ENCODE data around the gene SMAD6.
A peak's percentile ranks its signal among the peaks of the same experiment; 100 is the strongest.
"Not testable (repeated sequence)": the region's sequence is repeated elsewhere in the genome, so short reads cannot be mapped to it uniquely, and the experiment has no call there.

Gene SMAD6

DNA sequence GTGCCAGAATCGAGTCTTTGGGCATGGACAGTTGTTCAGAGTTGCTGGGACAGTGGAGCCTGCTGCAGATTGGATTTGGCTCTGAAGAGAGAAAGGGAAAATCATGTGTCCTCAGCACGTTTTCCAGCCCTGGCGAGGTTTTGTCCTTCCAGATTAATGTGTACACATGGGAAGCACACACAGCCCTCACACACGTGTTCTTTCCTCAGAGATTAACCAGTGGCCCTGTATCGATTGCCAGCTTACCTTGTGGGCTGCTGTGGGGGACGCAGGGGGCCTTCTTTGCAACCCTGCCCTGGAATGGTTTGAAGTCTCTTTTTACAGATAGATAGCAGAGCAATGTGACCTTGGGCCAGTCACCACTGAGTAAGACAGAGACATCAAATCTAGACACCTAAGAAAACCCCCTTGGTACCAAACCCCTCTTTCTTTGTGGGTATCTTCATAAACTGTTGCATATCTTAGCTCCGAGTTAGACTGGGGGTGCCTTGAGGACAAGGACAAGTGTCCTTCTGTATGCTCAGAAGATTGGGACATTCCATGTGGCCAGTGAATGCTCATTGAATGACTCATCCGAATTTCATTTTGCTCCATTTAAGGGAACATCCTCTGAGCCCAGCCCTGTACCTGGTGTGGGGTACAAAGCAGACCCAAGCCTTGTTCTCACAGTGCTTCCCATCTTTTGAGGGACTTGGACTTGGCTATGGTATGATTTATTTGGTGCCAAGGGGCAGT is 48.0 kb downstream of the SMAD6 start:
- H3K4me3 ChIP-seq: no peak overlapping the region
- peak overlapping the region in 1 of 21 experiments; percentile 43 for H3K27ac ChIP-seq

- H3K27ac ChIP-seq: peak overlapping the region in 1 of 21 experiments; percentile 43
- no peak overlapping the region for H3K4me3 ChIP-seq
These were observed 48.6 kb downstream of the SMAD6 start for GRCh38 chr15:66750609-66751008.

DNA sequence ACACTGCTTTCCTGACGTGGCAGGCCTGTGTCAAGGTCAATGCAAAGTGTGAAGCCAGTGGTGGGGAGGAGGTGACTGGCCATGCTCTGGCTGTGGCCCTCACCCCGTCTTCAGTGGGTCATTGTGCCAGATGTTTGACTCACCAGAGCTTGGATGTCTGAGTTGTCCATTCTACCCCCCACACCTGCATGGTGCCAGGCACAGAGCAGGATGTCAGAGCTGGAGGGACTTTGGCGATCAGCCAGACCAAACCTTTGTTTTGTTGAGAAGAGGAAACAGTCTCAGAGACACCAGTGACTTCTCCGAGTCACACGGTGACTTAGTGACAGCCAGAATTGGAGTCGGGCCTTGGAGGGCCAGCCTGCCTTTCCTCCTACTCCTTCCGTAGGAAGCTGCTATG is 49.5 kb downstream of the SMAD6 start:
- Histone ChIP-seq H3K27ac (peak overlapping the region in 1 of 21 experiments; percentile 33), H3K4me3 (no peak overlapping the region)

DNA sequence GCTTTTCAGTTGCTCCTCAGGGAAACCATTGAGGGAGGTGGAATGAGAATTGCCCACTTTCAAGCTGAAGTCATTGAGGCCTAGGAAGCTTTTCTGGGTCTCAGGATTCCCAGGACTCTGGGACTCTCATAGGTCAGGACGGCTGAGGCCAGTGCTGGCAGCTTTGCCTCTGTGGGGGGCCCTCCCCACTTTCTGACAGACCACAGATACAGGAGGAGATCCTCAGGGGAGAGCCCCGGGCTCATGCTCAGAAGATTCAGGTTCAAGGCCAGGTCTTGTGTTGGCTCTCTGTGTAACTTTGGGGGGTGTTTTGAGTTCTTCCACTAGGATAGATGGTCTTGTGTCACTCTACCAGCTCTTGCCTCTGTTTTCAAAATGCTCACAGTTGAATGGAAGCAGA is 50.0 kb downstream of the SMAD6 start:
- H3K27ac ChIP-seq: peak overlapping the region in 1 of 21 experiments; percentile 41
- no peak overlapping the region for H3K4me3 ChIP-seq

DNA sequence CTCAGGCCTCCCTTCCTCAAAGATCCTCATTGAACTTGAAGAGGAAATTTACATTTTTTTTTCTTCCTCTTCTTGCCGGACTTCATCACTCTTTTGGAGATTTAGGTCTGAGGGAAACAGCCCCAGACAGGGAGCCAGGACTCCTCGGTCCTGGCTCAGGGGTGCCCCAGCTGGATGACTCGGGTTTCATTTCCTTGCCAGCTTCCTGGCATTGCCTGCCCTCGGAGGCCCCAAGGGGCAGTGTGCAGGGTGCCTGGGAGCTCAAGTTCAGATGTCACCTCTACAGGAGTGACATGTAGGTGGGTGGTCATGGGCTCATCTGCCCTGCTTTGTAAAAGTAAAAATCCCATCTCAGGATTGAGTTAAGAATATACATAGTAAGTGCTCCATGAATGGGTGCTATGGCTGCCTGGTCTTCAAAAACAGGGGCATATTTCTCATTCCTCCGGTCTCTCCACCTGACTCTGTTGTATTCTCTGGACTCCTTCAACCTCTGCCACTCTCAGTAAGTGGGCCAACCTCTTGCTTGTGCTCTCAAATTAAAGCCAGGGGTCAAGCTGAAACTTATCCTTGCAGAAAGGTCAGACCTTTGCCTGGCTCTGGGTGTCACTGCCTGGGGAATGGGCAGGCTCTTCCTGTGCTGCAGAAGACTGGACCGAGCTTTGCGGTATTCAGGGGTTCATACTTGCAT is 51.8 kb downstream of the SMAD6 start:
- H3K4me3 ChIP-seq: no peak overlapping the region
- peak overlapping the region in 2 of 21 experiments; percentile 1 to 21 for H3K27ac ChIP-seq

- H3K4me3 ChIP-seq: no peak overlapping the region
- peak overlapping the region in 2 of 21 experiments; percentile 1 to 66 for H3K27ac ChIP-seq
These were observed 52.8 kb downstream of the SMAD6 start for GRCh38 chr15:66754789-66755188.

- H3K4me3 ChIP-seq: no peak overlapping the region
- peak overlapping the region in 9 of 21 experiments; percentile 1 to 66 (median 55) for H3K27ac ChIP-seq
These were observed 53.4 kb downstream of the SMAD6 start for GRCh38 chr15:66755298-66756068.

GRCh38 chr15:66756295-66756694 is 54.3 kb downstream of the SMAD6 start:
- Histone ChIP-seq H3K27ac (peak overlapping the region in 14 of 21 experiments; percentile 15 to 85 (median 62)), H3K4me3 (no peak overlapping the region)

DNA sequence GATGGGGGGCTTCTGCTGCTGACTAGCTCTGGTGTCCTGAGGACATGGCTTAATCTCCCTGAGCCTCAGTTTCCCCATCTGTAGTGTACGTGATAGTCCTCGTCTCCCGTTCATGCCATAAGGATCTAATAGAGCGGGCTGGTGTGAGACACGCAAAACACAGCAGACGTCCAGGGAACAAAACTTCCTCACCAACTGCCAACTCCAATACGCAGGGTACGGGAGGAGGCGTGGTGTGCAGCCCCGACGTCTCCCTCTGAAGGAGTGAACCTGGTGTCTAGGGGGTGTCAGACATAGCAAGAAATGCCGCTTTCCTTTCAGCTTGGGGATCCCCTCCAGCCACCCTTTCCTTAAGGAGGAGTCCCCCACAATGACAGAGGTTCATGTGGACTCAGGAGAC is 55.0 kb downstream of the SMAD6 start:
- Histone ChIP-seq H3K4me3 (no peak overlapping the region), H3K27ac (peak overlapping the region in 20 of 21 experiments; percentile 3 to 85 (median 60))

- Histone ChIP-seq H3K4me3 (no peak overlapping the region), H3K27ac (peak overlapping the region in 17 of 21 experiments; percentile 3 to 85 (median 59))
These were observed 55.5 kb downstream of the SMAD6 start for GRCh38 chr15:66757521-66757920.

GRCh38 chr15:66758217-66758616 is 56.2 kb downstream of the SMAD6 start:
- not testable (repeated sequence) for H3K4me3 ChIP-seq
- H3K27ac ChIP-seq: peak overlapping the region in 1 of 21 experiments; percentile 35

GRCh38 chr15:66758844-66759243 is 56.8 kb downstream of the SMAD6 start:
- H3K27ac ChIP-seq: no peak overlapping the region

GRCh38 chr15:66760097-66760967 is 58.3 kb downstream of the SMAD6 start:
- peak overlapping the region in 11 of 21 experiments; percentile 10 to 78 (median 41) for H3K27ac ChIP-seq
- no peak overlapping the region for H3K4me3 ChIP-seq

More at GRCh38 chr15:66758844-66759243, 56.8 kb downstream of the SMAD6 start:
- H3K4me3 ChIP-seq: no peak overlapping the region

DNA sequence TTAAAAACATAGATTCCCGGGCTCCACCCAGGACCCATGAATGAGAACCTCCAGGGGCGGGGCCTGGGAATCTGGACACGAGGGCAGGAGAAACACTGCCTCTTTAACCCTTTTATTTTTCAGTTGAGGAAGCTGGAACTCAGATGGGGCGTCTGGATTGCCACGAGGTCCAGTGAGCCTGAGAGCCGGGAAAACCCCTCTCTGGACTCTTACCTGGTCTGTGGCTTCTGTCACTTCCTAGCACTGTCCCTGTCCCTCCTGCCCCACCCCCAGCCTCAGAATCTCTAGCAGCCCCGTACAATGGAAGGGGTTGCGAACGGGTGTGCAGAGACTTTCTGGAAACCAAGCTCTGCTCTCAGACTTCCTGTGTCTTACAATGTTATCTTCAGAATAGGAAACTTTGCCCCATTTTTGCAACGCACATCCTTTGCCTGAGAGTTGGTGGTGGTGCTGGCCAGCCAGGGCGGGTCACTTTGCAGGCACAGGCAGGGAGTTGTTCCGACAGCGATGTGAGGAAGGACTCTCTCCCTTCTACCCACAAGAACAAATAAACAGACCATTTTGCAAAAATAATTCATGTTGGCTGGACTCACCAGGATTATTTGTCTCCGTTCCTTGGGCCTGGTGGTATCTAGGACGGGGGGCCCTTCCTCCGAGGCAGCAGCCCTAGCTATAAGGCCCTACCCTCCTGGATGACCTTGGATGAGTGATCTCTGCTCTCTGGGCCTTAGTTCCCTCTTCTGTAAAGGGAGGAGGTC is 59.1 kb downstream of the SMAD6 start:
- H3K4me3 ChIP-seq: no peak overlapping the region
- peak overlapping the region in 13 of 21 experiments; percentile 6 to 78 (median 51) for H3K27ac ChIP-seq

- Histone ChIP-seq H3K4me3 (no peak overlapping the region), H3K27ac (peak overlapping the region in 13 of 21 experiments; percentile 1 to 78 (median 41))
These were observed 59.9 kb downstream of the SMAD6 start for GRCh38 chr15:66761726-66762595.

GRCh38 chr15:66763186-66764071 is 61.4 kb downstream of the SMAD6 start:
- H3K27ac ChIP-seq: peak overlapping the region in 11 of 21 experiments; percentile 5 to 68 (median 51)
- H3K4me3 ChIP-seq: no peak overlapping the region

Data from skin epidermis (tissue), 12 donors.